ENCODE measurements around the gene SLC22A16. TPM values are rescaled to one million over a fixed set of nuclear protein-coding genes. Genes with fewer than 3 reads are reported as not detected.

SLC22A16 gene
- total RNA-seq, 3 donors from 2014 or later: 0.15 to 2.9 (median 0.33) TPM

DNA sequence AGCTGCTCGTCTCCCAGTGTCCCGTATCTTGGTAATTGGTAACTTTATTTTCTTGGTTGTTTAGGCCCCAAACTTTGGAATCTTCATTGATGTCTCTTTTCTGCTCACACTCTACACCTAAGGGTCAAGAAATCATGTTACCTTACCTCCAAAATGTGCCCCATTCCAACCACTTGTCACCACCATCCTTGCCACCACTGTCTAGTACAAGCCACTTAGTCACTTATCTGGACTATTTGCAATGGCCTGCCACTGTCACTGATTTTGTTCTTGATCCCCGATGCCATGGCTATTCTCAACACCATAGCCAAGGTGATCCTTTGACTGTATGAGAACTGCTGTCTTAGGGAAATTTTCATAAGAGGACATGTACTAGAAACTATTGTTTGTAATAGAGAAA, 46.0 kb upstream of the SLC22A16 start:
- no peak for TF ChIP-seq POLR2AphosphoS5 (IDR thresholded peaks at IDR 0.05)
- no peak for TF ChIP-seq POLR2A (IDR thresholded peaks at IDR 0.05)
- TF ChIP-seq, protein P1, sequence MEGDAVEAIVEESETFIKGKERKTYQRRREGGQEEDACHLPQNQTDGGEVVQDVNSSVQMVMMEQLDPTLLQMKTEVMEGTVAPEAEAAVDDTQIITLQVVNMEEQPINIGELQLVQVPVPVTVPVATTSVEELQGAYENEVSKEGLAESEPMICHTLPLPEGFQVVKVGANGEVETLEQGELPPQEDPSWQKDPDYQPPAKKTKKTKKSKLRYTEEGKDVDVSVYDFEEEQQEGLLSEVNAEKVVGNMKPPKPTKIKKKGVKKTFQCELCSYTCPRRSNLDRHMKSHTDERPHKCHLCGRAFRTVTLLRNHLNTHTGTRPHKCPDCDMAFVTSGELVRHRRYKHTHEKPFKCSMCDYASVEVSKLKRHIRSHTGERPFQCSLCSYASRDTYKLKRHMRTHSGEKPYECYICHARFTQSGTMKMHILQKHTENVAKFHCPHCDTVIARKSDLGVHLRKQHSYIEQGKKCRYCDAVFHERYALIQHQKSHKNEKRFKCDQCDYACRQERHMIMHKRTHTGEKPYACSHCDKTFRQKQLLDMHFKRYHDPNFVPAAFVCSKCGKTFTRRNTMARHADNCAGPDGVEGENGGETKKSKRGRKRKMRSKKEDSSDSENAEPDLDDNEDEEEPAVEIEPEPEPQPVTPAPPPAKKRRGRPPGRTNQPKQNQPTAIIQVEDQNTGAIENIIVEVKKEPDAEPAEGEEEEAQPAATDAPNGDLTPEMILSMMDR (IDR thresholded peaks at IDR 0.05): no peak

GRCh38 chr6:110520992-110521543, 44.7 kb upstream of the SLC22A16 start:
- H3K36me3 ChIP-seq: no peaks in the 10 kb centered on the region
- no peaks in the 10 kb centered on the region for H3K9me3 ChIP-seq
- H3K27me3 ChIP-seq: no peaks in the 10 kb centered on the region
- H3K4me1 ChIP-seq: peaks cover 0 to 5% of the 10 kb centered on the region in 2 donors
- H3K4me3 ChIP-seq: no peak overlapping the region
- no peak for DNase-seq (ENCODE audit: low spot score in 2 of 2)
- intact Hi-C loops (cut with DNase I; ENCODE audit: low total_unique reads): no loop called here
- no peak for TF ChIP-seq POLR2A (IDR thresholded peaks at IDR 0.05)
- no peak for TF ChIP-seq POLR2AphosphoS5 (IDR thresholded peaks at IDR 0.05)
- TF ChIP-seq, protein P1 (IDR thresholded peaks at IDR 0.05): no peak
- H3K27ac ChIP-seq: no peak overlapping the region

More for the DNA sequence above, 46.0 kb upstream of the SLC22A16 start:
- H3K4me3 ChIP-seq: no peak overlapping the region
- H3K9me3 ChIP-seq: no peaks in the 10 kb centered on the region
- intact Hi-C loops (cut with DNase I; ENCODE audit: low total_unique reads): no loop called here
- no peaks in the 10 kb centered on the region for H3K27me3 ChIP-seq
- no peak overlapping the region for H3K27ac ChIP-seq
- no peaks in the 10 kb centered on the region for H3K36me3 ChIP-seq
- H3K4me1 ChIP-seq: peaks cover 0 to under 1% of the 10 kb centered on the region in 2 donors
- DNase-seq (ENCODE audit: low spot score in 2 of 2): no peak

DNA sequence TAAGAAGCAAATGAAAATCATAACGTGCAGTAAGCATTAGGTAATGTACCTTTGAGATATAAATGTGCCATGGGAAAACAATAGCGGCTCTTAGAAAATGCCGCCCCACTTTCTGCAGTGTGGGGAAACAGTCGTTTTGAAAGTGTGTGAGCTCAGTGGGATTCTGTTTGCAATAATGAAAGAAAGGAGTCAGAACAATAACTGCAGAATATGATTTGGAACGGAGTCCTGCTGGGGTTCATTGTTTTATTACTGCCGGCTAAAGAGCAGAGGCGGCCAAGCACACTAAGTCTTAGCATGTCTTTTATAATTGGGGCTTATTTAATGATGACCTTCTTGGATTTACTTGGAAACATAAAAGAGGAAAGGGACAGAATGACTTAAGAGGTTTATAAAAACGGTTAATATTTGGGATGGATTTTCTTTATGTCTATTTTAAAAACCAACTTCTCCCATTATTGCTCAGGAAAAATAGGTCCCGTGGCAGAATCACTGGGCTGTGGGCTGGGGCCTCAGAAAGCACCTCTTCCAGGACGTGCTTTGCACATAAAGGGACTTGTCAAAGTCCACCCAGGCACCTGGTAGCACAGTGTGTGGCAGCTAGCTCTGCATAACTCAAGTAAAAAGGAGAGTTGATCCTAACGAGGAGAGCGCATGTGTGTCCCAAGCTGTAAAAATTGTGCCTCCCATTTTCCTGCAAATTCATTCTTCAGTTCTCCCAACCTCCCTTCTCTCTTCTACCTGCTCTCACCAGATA, 44.0 kb upstream of the SLC22A16 start:
- intact Hi-C loops (cut with DNase I; ENCODE audit: low total_unique reads): no loop called here
- no peak for DNase-seq (ENCODE audit: low spot score in 2 of 2)
- no peak overlapping the region for H3K27ac ChIP-seq
- no peak overlapping the region for H3K4me3 ChIP-seq
- H3K36me3 ChIP-seq: no peaks in the 10 kb centered on the region
- H3K27me3 ChIP-seq: no peaks in the 10 kb centered on the region
- TF ChIP-seq POLR2AphosphoS5 (IDR thresholded peaks at IDR 0.05): no peak
- TF ChIP-seq POLR2A (IDR thresholded peaks at IDR 0.05): no peak
- TF ChIP-seq, protein P1 (IDR thresholded peaks at IDR 0.05): no peak
- peaks cover 0 to 5% of the 10 kb centered on the region in 2 donors for H3K4me1 ChIP-seq
- no peaks in the 10 kb centered on the region for H3K9me3 ChIP-seq

DNA sequence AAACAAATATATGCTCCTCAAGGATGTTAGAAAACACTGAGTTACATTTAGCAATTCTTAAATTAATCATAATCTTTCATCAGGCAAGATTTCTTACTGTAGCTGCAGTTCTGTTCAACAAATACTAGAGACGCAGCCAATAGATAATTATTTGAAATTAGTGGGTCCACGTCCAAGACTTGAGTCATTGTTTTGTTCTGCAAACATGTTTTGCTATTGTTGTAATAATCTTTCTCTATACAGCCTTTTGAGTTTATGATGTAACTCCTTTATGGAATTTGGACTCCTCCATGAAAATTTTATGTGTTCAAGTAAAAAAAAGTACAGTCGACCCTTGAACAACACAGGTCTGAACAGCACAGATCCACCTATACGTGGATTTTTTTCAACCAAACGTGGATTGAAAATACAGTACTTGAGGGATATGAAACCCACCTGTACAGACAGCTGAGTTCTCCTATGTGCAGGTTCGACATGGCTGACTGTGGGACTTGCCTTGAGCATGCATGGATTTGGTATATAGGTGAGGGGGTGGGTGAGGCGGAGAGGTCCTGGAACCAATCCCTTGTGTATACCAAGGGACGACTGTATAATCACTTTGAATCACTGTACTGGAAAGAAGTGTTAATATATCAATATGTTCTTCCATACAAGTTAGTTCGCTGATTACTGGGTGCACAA, 41.3 kb upstream of the SLC22A16 start:
- intact Hi-C loops (cut with DNase I; ENCODE audit: low total_unique reads): loop anchor here (5.0 kb wide), 1 partner anchor 440 kb away; no protein-coding TSS in a partner anchor

More for the DNA sequence above, 41.3 kb upstream of the SLC22A16 start:
- no peak for TF ChIP-seq POLR2A (IDR thresholded peaks at IDR 0.05)
- TF ChIP-seq, protein P1 (IDR thresholded peaks at IDR 0.05): no peak
- no peak for TF ChIP-seq POLR2AphosphoS5 (IDR thresholded peaks at IDR 0.05)
- Histone ChIP-seq H3K36me3 (no peaks in the 10 kb centered on the region), H3K27me3 (no peaks in the 10 kb centered on the region), H3K4me1 (peaks cover 0 to 5% of the 10 kb centered on the region in 2 donors), H3K4me3 (no peak overlapping the region), H3K9me3 (no peaks in the 10 kb centered on the region), H3K27ac (peak overlapping the region in 1 of 2 donors; percentile 27)
- DNase-seq (ENCODE audit: low spot score in 2 of 2): no peak

Measured in breast epithelium (tissue), 4 donors.